HG03521 (cell line): ENCODE results near the gene ZNF443.
"Not testable (repeated sequence)": the region's sequence is repeated elsewhere in the genome, so short reads cannot be mapped to it uniquely, and the experiment has no call there.

Source experiments
- ATAC-seq: cut with Tn5 transposase; IDR thresholded peaks from one replicate; pipeline ENCODE4 v1.9.1; 2021; ENCODE audit warnings: mild to moderate bottlenecking, moderate library complexity; ENCODE audit not compliant: unreplicated experiment

The ZNF443 gene

GRCh38 chr19:12425236-12425887, 15.5 kb downstream of the ZNF443 start:
- ATAC-seq: no peak

- ATAC-seq: not testable (repeated sequence)
Observed at GRCh38 chr19:12417273-12417672, 23.5 kb downstream of the ZNF443 start.

GRCh38 chr19:12411893-12412292, 28.9 kb downstream of the ZNF443 start:
- ATAC-seq: no peak

GRCh38 chr19:12400633-12401502, 40.0 kb downstream of the ZNF443 start, which contains the start of gene ZNF799:
Gene ZNF799, minus strand, starts transcription at chr19:12401271. Its CDS starts 201 bp downstream, at chr19:12401070.
- peak; percentile 81 for ATAC-seq

- peak; percentile 21 for ATAC-seq
Observed at GRCh38 chr19:12399901-12400632, 40.8 kb downstream of the ZNF443 start.

- ATAC-seq: not testable (repeated sequence)
Observed at GRCh38 chr19:12391148-12391547, 49.7 kb downstream of the ZNF443 start.

GRCh38 chr19:12386365-12386764, 54.5 kb downstream of the ZNF443 start:
- not testable (repeated sequence) for ATAC-seq

GRCh38 chr19:12380444-12380737, 60.4 kb downstream of the ZNF443 start:
- no peak for ATAC-seq

- ATAC-seq: no peak
Observed at GRCh38 chr19:12379732-12380443, 60.9 kb downstream of the ZNF443 start.
